A549 (cell line): ENCODE results near the gene WNT5B. TPM values are rescaled to one million over a fixed set of nuclear protein-coding genes. Genes with fewer than 3 reads are reported as not detected.
A peak's percentile ranks its signal among the peaks of the same experiment; 100 is the strongest.

ENCODE experiments used
- ATAC-seq, 2 experiments: fragments of 200-7000 bp in 1 of 2; fragments of >200 bp in 1 of 2; cut with Nextera tagmentation in 1 of 2; cut with Tn5 transposase in 1 of 2; 3 replicates each; pipeline versions ENCODE4 v1.8.0 to v1.9.1; 2018 to 2020; ENCODE audit warnings: mild to moderate bottlenecking in 1 of 2, moderate library complexity in 1 of 2
- CTCF ChIA-PET: fragments of 300-600 bp; sonication (Branson Sonifier 250); formaldehyde crosslinking; extraction: SDS; loops from one replicate; lab custom pipeline; 2021; ENCODE audit warnings: antibody characterized with exemption, inconsistent platforms; lab: Yijun Ruan, JAX
- POLR2A ChIA-PET: fragments of 350-600 bp; formaldehyde crosslinking; extraction: SDS; loops from one replicate; lab custom pipeline; 2021; ENCODE audit warnings: antibody characterized with exemption, inconsistent platforms; lab: Yijun Ruan, JAX
- DNase-seq, 2 experiments: peaks; one replicate each; pipeline versions ENCODE4 v3.0.0 to v3.0.0-alpha.2; 2011 to 2016; ENCODE audit warnings: low read depth in 1 of 2, low spot score in 1 of 2
- FAIRE-seq: peaks from 2 replicates; lab custom pipeline; 2011; peaks lifted over from hg19 to GRCh38; lab: Jason Lieb, UNC
- H3K27ac ChIP-seq, 2 experiments: fragments of >200 bp; sonication (Bioruptor Twin); formaldehyde crosslinking; 3 replicates each; pipeline ENCODE4 v1.5.1; 2016 to 2017
- H3K4me1 ChIP-seq: fragments of >200 bp; sonication (Bioruptor Twin); formaldehyde crosslinking; 3 replicates; pipeline ENCODE4 v1.6.1; 2016
- H3K4me2 ChIP-seq: fragments of >200 bp; sonication (Bioruptor Twin); formaldehyde crosslinking; 3 replicates; pipeline ENCODE4 v1.6.1; 2016
- H3K4me3 ChIP-seq: fragments of >200 bp; sonication (Bioruptor Twin); formaldehyde crosslinking; 3 replicates; pipeline ENCODE4 v1.5.1; 2016
- H3K9me3 ChIP-seq: fragments of >200 bp; sonication (Bioruptor Twin); formaldehyde crosslinking; 3 replicates; pipeline ENCODE4 v1.6.1; 2016
- BHLHE40 ChIP-seq: IDR thresholded peaks from 2 replicates; pipeline ENCODE4 v1.6.1; 2012; ENCODE audit warnings: low read depth, low read length, inconsistent platforms
- CBX2 ChIP-seq: fragments of 200-600 bp; sonication (generic); IDR thresholded peaks from 2 replicates; pipeline ENCODE4 v1.6.1; 2016; ENCODE audit warnings: low read depth, mild to moderate bottlenecking, borderline replicate concordance
- CBX8 ChIP-seq: fragments of 200-600 bp; sonication (generic); IDR thresholded peaks from 2 replicates; pipeline ENCODE4 v1.6.1; 2016
- CEBPB ChIP-seq, 2 experiments: fragments of >200 bp in 1 of 2; sonication (Bioruptor Twin) in 1 of 2; formaldehyde crosslinking in 1 of 2; IDR thresholded peaks; 2 replicates each; pipeline ENCODE4 v1.6.1; 2012 to 2016
- CHD4 ChIP-seq: fragments of 200-600 bp; sonication (generic); IDR thresholded peaks from 2 replicates; pipeline ENCODE4 v1.6.1; 2016; ENCODE audit warnings: antibody characterized with exemption, mild to moderate bottlenecking, borderline replicate concordance
- EHF ChIP-seq: fragments of 250-450 bp; sonication (Bioruptor Pico); IDR thresholded peaks from 2 replicates; pipeline ENCODE4 v1.5.0; 2020; ENCODE audit warnings: mild to moderate bottlenecking
- EP300 ChIP-seq, 2 experiments: fragments of >200 bp; sonication (Bioruptor Twin); formaldehyde crosslinking; IDR thresholded peaks; 2 replicates in 1 of 2; 3 replicates in 1 of 2; pipeline ENCODE4 v1.6.1; 2016 to 2017
- ESRRA ChIP-seq: fragments of 150-350 bp; IDR thresholded peaks from 2 replicates; pipeline ENCODE4 v1.6.1; 2014; ENCODE audit warnings: mild to moderate bottlenecking, low read length, borderline replicate concordance
- GATA3 ChIP-seq: IDR thresholded peaks from 2 replicates; pipeline ENCODE4 v1.6.1; 2012; ENCODE audit warnings: borderline replicate concordance
- HEYL ChIP-seq: fragments of 250-450 bp; sonication (Bioruptor Pico); IDR thresholded peaks from 2 replicates; pipeline ENCODE4 v1.8.0; 2021; ENCODE audit warnings: mild to moderate bottlenecking, moderate library complexity
- JUN ChIP-seq, 2 experiments: fragments of >200 bp; sonication (Bioruptor Twin); formaldehyde crosslinking; IDR thresholded peaks; 2 replicates in 1 of 2; 3 replicates in 1 of 2; pipeline ENCODE4 v1.6.1; 2016 to 2017
- JUNB ChIP-seq: fragments of >200 bp; sonication (Bioruptor Twin); formaldehyde crosslinking; IDR thresholded peaks from 2 replicates; pipeline ENCODE4 v1.6.1; 2016
- KDM1A ChIP-seq: fragments of 200-600 bp; sonication (generic); IDR thresholded peaks from 2 replicates; pipeline ENCODE4 v1.6.1; 2016; ENCODE audit warnings: low read depth, mild to moderate bottlenecking
- KDM5A ChIP-seq: fragments of 200-600 bp; sonication (generic); IDR thresholded peaks from 2 replicates; pipeline ENCODE4 v1.6.1; 2016; ENCODE audit warnings: antibody characterized with exemption, mild to moderate bottlenecking
- MYC ChIP-seq: IDR thresholded peaks from 2 replicates; pipeline ENCODE4 v1.6.1; 2012; ENCODE audit warnings: mild to moderate bottlenecking, inconsistent platforms, low read length, improper control_type of control experiment, borderline replicate concordance
- PHF8 ChIP-seq: fragments of 200-600 bp; sonication (generic); IDR thresholded peaks from 2 replicates; pipeline ENCODE4 v1.6.1; 2016; ENCODE audit warnings: low read depth, mild to moderate bottlenecking, antibody characterized with exemption, moderate library complexity, borderline replicate concordance
- POLR2A ChIP-seq: IDR thresholded peaks from 2 replicates; pipeline ENCODE4 v1.6.1; 2012; ENCODE audit warnings: mild to moderate bottlenecking, low read length
- POLR2AphosphoS2 ChIP-seq: conservative IDR thresholded peaks from 2 replicates; pipeline ENCODE4 v1.6.1; 2012; ENCODE audit warnings: low read length, improper control_type of control experiment, inconsistent platforms
- RFX5 ChIP-seq: fragments of 450-650 bp; IDR thresholded peaks from 2 replicates; pipeline ENCODE4 v1.7.1; 2014; ENCODE audit warnings: antibody characterized with exemption, mild to moderate bottlenecking, moderate library complexity
- SREBF2 ChIP-seq: fragments of 450-650 bp; IDR thresholded peaks from 2 replicates; pipeline ENCODE4 v1.6.1; 2014; ENCODE audit warnings: mild to moderate bottlenecking, moderate library complexity
- TP53 ChIP-seq: fragments of 250-450 bp; sonication (Bioruptor Pico); IDR thresholded peaks from 2 replicates; pipeline ENCODE4 v1.5.0; 2021; ENCODE audit warnings: mild to moderate bottlenecking, moderate library complexity
- ZSCAN20 ChIP-seq: fragments of 250-450 bp; sonication (Bioruptor Pico); IDR thresholded peaks from 2 replicates; pipeline ENCODE4 v1.8.0; 2022; ENCODE audit warnings: mild to moderate bottlenecking, moderate library complexity
- WGBS: methylation state at CpG from one replicate; pipeline ENCODE4 v1.1.6; 2017; ENCODE audit errors: missing lambda C conversion rate; 5-methylcytosine and 5-hydroxymethylcytosine counted together
- polyA plus RNA-seq, 4 experiments: library from polyadenylated mRNA; depleted of rRNA in 3 of 4; stranded (reverse); fragments of >200 nt; fragmentation: RNase III in 1 of 4; extraction: RNeasy Plus Mini Kit Qiagen cat#74134 plus additional on column Dnase treatment in 1 of 4; gene quantifications; 2 replicates in 3 of 4; 3 replicates in 1 of 4; pipeline ENCODE4 v1.2.3, GENCODE V29; 2011 to 2017
- TF ChIP-seq, protein P1 (sequence below): fragments of >200 bp; sonication (Bioruptor Twin); formaldehyde crosslinking; IDR thresholded peaks from 2 replicates; pipeline ENCODE4 v1.6.1; 2016
- TF ChIP-seq, protein P2 (sequence below): IDR thresholded peaks from 2 replicates; pipeline ENCODE4 v1.6.1; 2012; ENCODE audit warnings: low read depth, borderline replicate concordance
- TF ChIP-seq, protein P3 (sequence below): fragments of >200 bp; sonication (Bioruptor Twin); formaldehyde crosslinking; IDR thresholded peaks from 3 replicates; pipeline ENCODE4 v1.6.1; 2016
- TF ChIP-seq, protein P4 (sequence below): fragments of 450-650 bp; IDR thresholded peaks from 2 replicates; pipeline ENCODE4 v1.6.1; 2014; ENCODE audit warnings: antibody characterized with exemption

WNT5B gene
- polyA plus RNA-seq, 2 of the 4 experiments (the other 2 are of a cell fraction), result 1.3 to 1.6 TPM

DNA sequence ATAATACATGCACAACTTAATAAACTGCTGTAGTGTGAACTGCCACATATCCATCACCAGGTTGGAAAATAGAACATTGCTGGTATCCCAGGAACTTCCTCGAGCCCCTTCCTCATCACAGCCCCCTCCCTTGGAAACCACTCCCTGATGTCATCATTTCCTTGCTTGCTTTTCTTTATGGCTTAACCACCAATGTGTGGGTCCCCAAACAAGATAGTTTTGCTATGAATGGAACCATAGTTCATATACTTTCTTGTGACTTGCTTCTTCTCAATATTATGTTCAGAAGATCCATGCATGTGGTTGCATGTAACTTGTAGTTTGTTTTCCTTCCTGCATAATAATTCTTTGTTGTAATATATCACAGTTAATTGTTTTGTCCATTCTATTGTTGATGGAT is 8.9 kb upstream of the WNT5B start:
- TF ChIP-seq, protein P1, sequence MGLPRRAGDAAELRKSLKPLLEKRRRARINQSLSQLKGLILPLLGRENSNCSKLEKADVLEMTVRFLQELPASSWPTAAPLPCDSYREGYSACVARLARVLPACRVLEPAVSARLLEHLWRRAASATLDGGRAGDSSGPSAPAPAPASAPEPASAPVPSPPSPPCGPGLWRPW, result no peak
- TF ChIP-seq EP300 (IDR thresholded peaks at IDR 0.05), result no peak
- ChIA-PET CTCF (interaction anchor here (1.5 kb wide), 1 partner anchor 10 kb away, joined by 6 read pairs; the partner anchor contains the start of gene WNT5B), POLR2A (no interaction called here)
- 14% methylated on average over 1 of the region's 1 CpG for WGBS
- ATAC-seq, result no peak
- 0 out of 3 replicates have a peak, but pooled peaks cover 6% of the 10 kb centered on the region for H3K4me1 ChIP-seq
- H3K4me3 ChIP-seq, result no peak overlapping the region
- DNase-seq, result no peak
- H3K4me2 ChIP-seq, result no peak overlapping the region
- no peaks in the 10 kb centered on the region for H3K9me3 ChIP-seq
- H3K27ac ChIP-seq, result no peak overlapping the region
- FAIRE-seq, result no peak

DNA sequence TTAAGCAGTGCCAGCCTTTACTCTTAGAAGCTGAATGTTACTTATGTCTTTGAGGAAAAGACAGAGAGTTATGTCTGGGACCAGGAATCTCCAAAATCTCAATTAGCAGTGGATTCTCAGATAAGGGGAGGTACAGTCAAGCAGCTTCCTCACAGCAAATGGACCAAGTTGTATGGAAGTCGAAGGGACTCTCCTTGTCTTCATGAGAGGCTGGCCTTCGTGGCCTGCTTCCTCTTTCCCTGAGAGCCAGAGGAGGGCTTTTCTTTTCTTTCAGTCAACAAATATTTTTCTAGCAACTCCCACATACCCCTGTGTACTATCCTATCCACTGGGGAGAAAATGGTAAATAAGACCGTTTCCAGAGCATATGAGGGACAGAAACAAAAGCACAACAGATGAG is 6.6 kb upstream of the WNT5B start:
- FAIRE-seq (no peak), ATAC-seq (no peak), DNase-seq (no peak)
- H3K4me2 ChIP-seq, result no peak overlapping the region
- no peak for TF ChIP-seq JUN (IDR thresholded peaks at IDR 0.05)
- no peak for TF ChIP-seq CBX8
- TF ChIP-seq CBX2, result no peak
- TF ChIP-seq, protein P2, sequence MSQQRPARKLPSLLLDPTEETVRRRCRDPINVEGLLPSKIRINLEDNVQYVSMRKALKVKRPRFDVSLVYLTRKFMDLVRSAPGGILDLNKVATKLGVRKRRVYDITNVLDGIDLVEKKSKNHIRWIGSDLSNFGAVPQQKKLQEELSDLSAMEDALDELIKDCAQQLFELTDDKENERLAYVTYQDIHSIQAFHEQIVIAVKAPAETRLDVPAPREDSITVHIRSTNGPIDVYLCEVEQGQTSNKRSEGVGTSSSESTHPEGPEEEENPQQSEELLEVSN, result no peak
- TF ChIP-seq RFX5, result no peak
- TF ChIP-seq, protein P3, sequence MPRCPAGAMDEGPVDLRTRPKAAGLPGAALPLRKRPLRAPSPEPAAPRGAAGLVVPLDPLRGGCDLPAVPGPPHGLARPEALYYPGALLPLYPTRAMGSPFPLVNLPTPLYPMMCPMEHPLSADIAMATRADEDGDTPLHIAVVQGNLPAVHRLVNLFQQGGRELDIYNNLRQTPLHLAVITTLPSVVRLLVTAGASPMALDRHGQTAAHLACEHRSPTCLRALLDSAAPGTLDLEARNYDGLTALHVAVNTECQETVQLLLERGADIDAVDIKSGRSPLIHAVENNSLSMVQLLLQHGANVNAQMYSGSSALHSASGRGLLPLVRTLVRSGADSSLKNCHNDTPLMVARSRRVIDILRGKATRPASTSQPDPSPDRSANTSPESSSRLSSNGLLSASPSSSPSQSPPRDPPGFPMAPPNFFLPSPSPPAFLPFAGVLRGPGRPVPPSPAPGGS, result no peak
- TF ChIP-seq CHD4, result no peak
- no peak for TF ChIP-seq CEBPB (IDR thresholded peaks at IDR 0.05)
- no peak for TF ChIP-seq KDM1A
- no peak for TF ChIP-seq BHLHE40
- WGBS, result 50% methylated on average over 3 of the region's 3 CpGs
- ChIA-PET POLR2A (no interaction called here), CTCF (interaction anchor here (1.9 to 4.5 kb wide), 3 partner anchors 12 to 169 kb away, joined by 7 to 24 read pairs (median 8); no protein-coding TSS in a partner anchor)
- H3K9me3 ChIP-seq, result no peaks in the 10 kb centered on the region
- H3K27ac ChIP-seq, result no peak overlapping the region
- H3K4me3 ChIP-seq, result no peak overlapping the region
- H3K4me1 ChIP-seq, result 0 out of 3 replicates have a peak, but pooled peaks cover 6% of the 10 kb centered on the region

DNA sequence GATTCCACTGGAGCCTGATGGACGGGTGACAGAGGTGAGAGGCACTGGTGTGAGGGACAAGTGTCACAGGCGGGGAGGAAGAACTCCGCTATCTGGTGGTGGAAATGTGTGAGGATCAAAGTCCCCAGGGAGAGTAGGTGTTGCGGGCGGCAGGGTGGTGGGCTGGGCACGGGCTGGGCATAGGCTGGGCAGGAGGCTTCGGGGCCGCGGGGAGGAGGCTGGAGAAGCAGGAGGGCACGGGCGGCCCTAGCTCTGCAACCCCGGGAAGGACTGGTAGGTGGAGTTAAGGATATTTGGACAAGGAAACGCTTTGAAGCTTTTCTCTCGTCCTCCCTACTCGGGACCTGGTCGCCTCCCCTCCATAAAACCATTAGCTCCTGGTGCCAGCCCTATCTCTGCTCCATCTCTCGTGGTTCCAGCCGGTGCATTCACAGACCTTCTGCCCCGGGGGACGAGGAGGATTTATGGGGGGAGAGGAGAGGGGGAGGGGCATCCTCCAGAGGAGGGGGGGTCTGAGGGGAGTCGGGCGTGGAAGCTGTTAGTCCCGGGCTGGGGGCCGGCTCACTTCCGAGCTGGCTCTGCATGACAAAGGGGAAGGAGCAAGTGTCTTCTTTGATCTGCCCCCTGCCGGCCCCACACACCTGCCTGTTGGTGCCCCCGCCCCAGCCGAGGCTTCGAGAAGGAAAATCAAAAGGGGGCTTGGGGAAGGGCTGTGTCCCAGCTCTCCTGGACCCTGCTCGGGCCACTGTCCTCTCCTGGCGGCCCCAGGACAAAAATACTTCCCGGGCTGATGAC is 504 bp downstream of the WNT5B start:
- ATAC-seq (peak; percentile 30 to 39), DNase-seq (no peak), FAIRE-seq (no peak)
- Histone ChIP-seq H3K9me3 (no peaks in the 10 kb centered on the region), H3K4me3 (peak overlapping the region; percentile 56), H3K4me2 (peak overlapping the region; percentile 100), H3K4me1 (peaks cover 7% of the 10 kb centered on the region; the same call in 1 of the 3 replicates), H3K27ac (peak overlapping the region; percentile 57 to 82; a peak in 5 of 6 replicates)
- ChIA-PET POLR2A (interaction anchor here (1.0 kb wide), 1 partner anchor 23 kb away, joined by 6 read pairs; no protein-coding TSS in a partner anchor), CTCF (interaction anchor here (0.5 to 16.6 kb wide), 14 partner anchors 9 to 987 kb away, joined by 3 to 210 read pairs (median 5); no protein-coding TSS in a partner anchor)
- 23% methylated on average over 28 of the region's 32 CpGs for WGBS
- TF ChIP-seq CEBPB (IDR thresholded peaks at IDR 0.05) (no peak), PHF8 (no peak), KDM5A (no peak), MYC (no peak), HEYL (no peak), SREBF2 (no peak), EP300 (IDR thresholded peaks at IDR 0.05) (no peak), TP53 (CRISPR knock-in tag) (no peak), EHF (no peak), RFX5 (no peak), POLR2AphosphoS2 (no peak), ESRRA (no peak), JUNB (no peak), ZSCAN20 (no peak), POLR2A (no peak), GATA3 (no peak)
- TF ChIP-seq, protein P3, result no peak
- TF ChIP-seq, protein P2, result no peak
- TF ChIP-seq, protein P4, sequence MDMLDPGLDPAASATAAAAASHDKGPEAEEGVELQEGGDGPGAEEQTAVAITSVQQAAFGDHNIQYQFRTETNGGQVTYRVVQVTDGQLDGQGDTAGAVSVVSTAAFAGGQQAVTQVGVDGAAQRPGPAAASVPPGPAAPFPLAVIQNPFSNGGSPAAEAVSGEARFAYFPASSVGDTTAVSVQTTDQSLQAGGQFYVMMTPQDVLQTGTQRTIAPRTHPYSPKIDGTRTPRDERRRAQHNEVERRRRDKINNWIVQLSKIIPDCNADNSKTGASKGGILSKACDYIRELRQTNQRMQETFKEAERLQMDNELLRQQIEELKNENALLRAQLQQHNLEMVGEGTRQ, result no peak
